NCI-H128 (cell line): ENCODE data around the gene CACUL1.
"Not testable (repeated sequence)": the region's sequence is repeated elsewhere in the genome, so short reads cannot be mapped to it uniquely, and the experiment has no call there.

Experiments used
- DNase-seq: peaks from one replicate; lab custom pipeline; 2025; ENCODE audit not compliant: unreplicated experiment; lab: John Stamatoyannopoulos, UW

Gene CACUL1

DNA sequence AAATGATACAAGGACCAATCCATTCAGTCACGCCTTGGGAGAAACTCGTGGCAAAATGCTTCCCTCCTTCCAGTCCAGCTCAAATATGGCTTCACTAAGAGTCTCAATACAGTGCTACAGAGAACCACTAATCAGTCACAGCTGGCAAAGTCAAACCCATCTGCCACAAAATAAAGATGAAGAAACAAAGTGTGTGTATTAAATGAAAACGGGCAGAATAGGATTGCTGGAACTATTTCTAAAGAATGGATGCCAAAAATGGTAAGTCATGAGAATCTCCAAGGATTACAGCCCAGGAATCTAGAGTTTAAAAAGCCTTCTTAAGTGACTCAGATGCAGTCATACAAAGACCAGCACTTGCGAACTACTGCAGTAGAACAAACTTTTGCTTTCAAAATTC, 61.9 kb downstream of the CACUL1 start:
- DNase-seq, result no peak

- no peak for DNase-seq
Observed at GRCh38 chr10:118689070-118689858, 65.5 kb downstream of the CACUL1 start.

DNA sequence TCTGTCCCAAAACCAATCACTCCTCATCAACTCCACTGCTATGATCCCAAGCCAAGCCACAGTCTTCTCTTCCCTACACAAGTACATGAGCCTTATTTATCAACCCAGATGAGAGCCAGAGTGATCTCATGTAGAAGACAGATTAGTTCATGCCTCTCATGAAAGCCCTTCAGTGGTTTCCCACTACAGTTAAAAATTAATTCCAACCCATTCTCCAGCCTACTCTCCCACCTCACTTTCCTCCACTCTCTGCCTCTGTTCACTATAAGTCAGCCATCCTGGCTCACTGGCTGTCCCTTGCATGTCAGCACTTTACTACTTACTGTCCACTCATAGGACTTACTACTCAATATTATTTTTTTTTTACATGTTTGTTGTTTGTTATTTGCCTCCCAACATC, 67.3 kb downstream of the CACUL1 start:
- no peak for DNase-seq

GRCh38 chr10:118682533-118682932, 72.2 kb downstream of the CACUL1 start:
- no peak for DNase-seq

GRCh38 chr10:118680197-118680596, 74.6 kb downstream of the CACUL1 start:
- no peak for DNase-seq

DNA sequence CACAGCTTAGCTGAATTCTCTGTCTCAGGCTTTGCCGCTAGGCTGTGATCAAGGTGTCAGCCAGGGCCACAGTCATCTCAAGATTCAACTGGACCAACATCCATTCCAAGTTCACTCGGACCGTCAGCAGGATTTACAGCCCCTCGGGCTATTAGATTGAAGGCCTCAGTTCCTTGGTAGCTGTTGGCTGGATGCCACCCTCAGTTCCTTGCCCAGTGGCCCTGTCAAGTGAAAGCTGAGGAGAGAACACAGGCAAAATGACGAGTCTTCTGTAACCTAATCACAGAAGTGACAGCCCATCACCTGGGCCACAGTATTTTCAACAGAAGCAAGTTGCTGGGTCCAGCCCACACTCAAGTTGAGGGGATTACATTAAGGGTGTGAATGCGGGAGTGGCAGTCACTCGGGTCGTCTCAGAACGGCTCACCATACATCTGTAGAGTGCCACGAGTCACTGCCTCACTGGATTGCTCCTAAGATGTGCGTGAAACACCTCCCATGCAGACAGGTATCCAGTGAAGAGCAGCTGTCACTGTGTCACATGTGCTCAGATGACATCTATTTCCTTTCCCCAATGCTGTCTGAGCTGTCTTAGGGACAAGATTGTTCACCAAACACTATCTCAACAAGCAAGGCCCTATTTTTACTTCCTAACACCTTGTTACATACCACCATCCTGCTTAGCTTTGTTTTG, 80.4 kb downstream of the CACUL1 start:
- DNase-seq, result no peak

DNA sequence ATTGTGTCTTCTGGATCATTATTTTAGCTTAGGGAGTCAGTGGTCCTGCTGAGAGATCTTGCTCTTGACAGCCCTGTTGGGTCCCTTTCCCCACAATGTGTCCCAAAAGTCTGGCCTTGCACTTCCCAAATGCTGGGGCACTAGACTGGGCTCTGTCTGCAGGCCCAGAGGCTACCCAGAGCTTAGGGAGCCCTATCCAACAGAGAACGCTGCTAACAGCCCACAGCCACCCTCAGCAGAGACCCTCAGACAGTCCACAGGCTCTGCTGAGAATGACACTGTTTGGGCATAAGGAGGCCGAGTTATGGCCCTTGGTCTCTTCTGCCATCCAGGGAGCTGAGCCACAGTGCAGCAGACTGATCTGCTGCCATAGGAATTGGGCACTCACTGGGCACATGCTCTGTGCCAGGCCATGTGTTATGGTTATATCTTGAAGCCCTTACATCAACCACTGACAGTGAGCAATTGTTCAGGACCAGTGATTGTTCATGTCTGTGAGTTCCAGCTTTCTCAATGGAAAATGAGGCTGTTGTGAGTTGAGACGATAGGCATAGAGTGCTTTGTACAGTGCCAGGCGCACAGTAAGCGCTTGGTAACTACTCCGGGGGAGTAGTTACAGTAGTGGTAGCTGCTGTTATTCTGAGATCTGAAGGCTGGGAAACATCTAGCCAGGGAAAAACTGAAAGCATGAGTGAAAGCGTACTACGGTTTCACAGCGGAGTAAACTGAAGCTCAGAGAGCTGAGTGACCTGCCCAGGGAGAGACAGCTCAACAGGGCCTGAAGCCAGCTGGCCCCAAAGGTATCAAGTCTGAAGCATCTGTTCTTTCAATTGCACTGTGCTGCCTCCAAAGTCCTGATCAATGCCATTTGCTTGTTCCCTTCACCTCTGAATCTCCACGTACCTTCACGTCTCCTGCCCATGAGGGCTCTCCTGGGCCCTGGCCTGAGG, 81.7 kb downstream of the CACUL1 start:
- DNase-seq, result no peak

DNA sequence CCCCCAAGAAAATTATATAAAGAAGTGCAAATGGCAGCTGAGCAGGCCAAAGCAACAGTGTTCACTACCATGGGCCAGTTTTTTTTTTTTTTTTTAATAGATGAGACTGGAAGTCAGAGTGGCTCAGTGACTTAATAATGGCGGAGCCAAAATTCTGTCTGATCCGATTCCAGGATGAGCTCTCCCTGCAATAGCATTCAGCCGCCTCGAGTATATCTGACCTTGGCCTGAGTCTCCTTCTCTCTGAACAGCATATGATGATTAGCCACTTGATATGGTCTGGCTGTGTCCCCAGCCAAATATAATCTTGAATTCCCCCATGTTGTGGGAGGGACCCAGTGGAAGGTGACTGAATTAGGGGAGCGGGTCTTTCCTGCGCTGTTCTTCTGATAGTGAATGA, 82.6 kb downstream of the CACUL1 start:
- no peak for DNase-seq

GRCh38 chr10:118671221-118671620, 83.5 kb downstream of the CACUL1 start:
- not testable (repeated sequence) for DNase-seq

DNA sequence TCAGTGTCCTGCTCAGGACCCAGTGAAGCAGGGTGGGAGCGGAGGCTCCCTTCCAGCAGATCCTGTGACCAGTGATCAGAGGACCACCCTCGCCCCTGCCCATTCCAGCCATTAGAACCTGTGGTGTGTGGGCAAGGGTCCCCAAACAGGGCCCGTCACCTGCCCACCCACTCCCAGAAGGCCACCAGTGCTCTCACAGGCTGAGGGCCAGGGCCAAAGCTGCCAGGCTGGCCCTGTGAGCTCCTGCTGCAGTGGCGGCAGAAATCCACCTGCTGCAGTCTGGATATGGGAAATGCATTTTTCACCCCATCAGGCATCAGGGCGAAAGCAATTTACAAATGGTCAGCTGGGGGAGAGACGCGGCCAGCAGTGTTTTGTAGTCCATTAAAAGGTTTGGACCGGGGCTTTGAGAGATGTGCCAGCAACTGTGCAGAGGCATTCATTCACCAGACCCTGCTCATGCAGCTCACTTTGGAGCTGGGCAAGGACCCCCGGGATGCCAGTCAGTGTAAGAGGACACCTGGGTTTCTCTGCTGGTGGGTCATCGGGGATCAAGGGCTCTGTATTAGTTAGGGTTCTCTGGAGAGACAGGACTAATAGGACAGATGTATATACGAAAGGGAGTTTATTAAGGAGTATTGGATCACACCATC, 84.2 kb downstream of the CACUL1 start:
- no peak for DNase-seq

- DNase-seq, result no peak
Observed at GRCh38 chr10:118669835-118670234, 84.9 kb downstream of the CACUL1 start.

- no peak for DNase-seq
Observed at GRCh38 chr10:118669020-118669791, 85.6 kb downstream of the CACUL1 start.

DNA sequence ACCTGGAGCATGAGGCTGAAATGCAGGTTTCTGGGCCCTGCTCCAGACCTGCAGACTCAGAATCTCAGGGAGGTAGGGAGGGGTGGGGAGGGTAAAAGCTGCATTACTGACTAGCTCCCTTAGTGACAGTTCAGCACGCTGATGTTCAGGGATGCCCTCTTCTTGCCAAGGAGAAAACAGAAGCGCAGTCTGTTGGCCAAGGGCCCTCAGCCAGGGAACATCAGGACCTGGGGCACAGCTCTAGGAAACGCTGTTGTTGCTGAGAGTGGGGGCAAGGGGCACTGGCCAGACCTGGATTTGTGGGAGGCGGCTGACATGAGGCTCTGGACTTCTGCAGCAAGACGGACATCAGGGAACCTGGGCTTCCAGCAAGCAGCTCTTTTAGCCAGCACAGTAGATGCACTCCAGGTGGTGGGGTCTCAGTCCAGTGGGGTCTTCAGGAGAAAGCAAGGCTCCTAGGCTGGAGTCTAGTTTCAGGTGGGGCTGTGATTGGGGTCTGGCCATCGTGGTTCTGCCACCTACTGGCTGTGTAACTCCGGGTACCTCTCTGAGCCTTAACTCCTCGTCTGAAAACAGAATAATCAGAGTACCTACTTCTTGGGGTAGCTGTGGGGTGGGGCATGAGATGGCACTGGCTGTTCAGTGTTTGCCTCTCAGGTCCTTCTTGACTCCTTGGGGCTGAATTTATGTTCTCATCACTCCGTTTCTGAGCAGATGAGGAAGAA, 86.4 kb downstream of the CACUL1 start:
- no peak for DNase-seq

DNA sequence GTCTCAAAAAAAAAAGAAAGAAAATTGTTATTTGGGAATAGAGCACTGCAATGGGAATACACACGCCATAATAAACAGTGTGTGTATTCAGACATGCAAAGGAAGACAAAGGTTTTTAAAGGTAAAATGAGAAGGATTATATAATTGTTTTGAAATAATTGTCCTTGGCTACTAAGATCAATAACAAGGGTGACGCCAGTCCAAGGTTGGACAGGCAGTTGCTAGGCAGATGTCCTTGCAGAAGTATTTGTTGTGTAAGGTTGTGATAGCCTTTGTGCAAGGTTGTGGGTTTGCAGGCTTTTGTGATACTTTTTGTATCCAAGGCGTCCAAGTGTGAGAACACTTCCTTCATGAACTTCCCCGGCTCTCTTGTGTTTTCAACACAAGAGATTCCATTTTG, 87.0 kb downstream of the CACUL1 start:
- no peak for DNase-seq

DNA sequence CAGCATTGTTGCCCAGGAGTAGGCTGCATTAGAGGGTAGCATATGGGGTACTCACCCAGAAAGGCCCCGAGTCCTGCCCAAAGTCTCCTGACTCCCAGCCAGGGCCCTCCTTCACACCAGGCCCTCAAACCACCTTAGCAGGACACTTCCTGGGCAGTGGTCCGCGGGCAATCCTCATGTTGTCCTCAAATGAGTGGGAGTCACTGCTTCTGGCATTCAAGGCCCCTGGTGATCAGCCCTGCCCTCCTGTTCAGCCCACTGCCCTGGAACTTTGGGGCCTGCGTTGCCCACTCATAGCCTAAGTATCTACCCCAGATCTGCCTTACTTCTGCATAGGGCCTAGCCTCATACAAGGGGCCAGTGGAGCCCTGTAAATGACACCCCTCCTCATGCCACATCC, 88.4 kb downstream of the CACUL1 start:
- no peak for DNase-seq

- DNase-seq, result no peak
Observed at GRCh38 chr10:118664321-118664720, 90.4 kb downstream of the CACUL1 start.

- no peak for DNase-seq
Observed at GRCh38 chr10:118663176-118663575, 91.6 kb downstream of the CACUL1 start.

GRCh38 chr10:118662228-118663035, 92.3 kb downstream of the CACUL1 start:
- no peak for DNase-seq

DNA sequence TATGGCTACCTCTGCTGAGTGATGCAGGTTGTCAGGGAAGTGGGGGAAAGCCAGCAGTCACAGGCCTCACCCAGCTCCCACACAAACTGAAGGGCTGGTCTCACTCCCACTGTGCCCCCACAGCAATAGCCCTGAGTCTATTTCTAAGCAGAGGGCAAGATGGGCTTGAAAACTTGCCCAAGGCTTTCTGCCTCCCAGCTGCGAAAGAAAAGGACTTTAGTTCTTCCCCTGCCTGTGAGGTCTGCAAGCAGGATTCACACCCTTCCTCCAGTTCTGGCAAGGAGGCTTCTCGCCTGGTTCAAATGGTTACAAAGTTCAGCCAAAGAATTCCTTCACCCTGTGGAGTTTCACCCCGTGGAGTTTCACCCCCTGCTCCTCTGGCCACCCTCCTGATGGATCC, 96.0 kb downstream of the CACUL1 start:
- DNase-seq, result no peak
